HG02759 (cell line): Measurements from ENCODE around the gene SLC25A48.
"Not testable (repeated sequence)": the region's sequence is repeated elsewhere in the genome, so short reads cannot be mapped to it uniquely, and the experiment has no call there.

ENCODE experiments used
- ATAC-seq: cut with Tn5 transposase; IDR thresholded peaks from one replicate; pipeline ENCODE4 v1.9.1; 2021; ENCODE audit warnings: mild to moderate bottlenecking, moderate library complexity; ENCODE audit not compliant: unreplicated experiment

The SLC25A48 gene

DNA sequence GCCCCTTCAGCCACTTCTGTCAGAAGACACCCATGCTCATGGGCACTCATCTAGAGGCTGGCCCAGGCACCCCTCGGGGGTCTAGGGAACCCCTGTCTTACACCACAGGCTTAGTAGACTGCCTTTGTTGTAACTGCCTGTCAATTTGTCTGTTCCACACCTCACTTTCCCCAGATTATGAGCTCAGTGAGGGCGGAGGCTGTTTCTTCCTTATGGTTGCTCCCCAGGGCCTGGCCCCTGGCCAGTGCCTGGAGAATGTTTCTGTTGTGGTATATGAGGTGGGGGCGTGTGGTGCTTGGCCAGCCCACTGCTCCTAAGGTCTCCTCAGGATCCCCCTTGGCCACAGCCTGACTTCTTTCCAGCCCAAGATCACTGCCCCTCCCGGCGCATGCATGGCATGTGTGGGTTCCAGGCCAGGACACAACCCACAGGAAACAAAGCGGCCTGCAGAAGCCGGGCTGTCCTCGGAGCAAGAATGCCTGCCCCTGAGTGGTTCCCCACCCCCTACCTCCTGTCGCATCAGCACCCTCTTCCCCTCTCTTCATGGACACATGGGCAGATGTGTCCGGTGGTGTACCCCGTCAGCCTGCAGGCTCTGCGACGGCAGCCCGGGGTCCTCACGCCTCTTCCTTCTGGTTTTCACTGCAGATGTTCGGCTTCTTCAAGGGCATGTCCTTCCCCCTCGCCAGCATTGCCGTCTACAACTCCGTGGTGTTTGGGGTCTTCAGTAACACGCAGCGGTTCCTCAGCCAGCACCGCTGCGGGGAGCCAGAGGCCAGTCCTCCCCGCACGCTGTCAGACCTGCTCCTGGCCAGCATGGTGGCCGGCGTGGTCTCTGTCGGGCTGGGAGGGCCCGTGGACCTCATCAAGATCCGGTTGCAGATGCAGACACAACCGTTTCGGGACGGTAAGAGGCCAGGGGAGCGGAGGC, 17.7 kb downstream of the SLC25A48 start:
- ATAC-seq: no peak

DNA sequence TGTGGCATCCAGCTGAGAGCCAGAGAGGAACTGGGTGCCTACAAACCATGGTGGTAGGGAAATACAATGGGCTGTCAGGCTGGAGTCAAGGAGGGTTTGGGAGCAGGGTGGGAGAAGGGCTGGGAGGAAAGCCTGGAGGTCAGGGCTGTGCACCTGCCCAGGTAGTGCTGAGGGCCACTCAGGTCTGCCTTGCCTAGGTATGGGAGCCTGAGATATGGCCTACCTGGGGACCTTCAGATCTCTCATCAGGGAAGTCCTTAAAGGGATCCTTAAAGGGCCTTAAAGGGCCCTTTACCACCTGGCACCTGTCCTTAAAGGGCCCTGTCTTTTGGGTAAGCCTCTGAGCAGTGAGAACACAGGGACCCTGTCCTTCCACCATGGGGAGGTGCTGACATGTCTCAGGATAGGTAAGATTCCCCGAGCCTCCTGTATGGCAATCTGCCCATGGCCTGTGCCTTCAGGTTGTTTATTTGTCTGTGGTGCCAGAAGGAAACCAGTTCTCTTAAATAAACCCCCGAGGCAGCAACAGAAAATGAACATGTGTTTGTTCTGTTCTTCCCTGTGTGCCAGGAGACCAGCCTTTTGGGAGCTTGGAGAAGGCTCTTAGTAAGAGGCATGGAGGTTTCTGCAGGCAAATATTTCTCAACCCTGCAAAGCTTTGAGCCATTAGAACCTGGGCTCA, 23.3 kb downstream of the SLC25A48 start:
- no peak for ATAC-seq

- not testable (repeated sequence) for ATAC-seq
Measured at GRCh38 chr5:135859186-135859585, 24.7 kb downstream of the SLC25A48 start.

DNA sequence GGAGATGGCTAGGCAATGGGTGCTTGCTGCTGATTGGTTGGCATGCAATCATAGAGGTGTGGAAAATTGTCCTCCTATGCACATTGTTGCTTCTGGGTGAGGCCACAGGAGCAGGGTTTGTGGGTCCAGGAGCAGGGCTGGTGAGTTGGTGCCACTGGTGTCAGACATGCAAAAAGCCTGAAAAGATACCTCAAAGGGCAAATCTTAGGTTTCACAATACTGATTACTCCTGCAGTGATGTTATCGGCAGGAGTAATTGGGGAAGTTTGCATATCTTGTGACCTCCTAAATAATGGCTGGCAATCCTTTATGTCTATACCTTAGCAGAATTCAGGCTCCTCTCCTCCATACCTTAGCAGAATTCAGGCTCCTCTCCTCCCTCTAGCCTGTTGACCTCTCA, 25.2 kb downstream of the SLC25A48 start:
- ATAC-seq: no peak

GRCh38 chr5:135861641-135862040, 27.2 kb downstream of the SLC25A48 start:
- ATAC-seq: no peak

DNA sequence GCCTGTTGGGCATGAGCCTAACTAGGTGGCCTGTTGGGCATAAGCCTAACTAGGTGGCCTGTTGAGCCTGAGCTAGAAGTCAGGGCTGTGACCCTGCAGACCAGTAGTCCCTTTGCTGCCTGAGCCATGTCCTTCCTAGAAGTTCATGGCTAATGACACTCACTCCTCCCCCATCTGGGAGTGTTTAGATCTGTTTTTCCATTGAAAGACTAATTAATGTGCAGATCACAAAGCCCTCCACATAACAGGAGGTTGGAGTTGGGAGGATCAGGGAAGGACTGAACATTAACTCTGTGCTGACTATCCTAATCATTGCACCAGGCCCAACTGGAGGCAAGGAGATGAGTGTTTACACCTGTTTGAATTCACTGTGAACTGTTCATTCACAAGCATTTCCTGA, 27.6 kb downstream of the SLC25A48 start:
- no peak for ATAC-seq

DNA sequence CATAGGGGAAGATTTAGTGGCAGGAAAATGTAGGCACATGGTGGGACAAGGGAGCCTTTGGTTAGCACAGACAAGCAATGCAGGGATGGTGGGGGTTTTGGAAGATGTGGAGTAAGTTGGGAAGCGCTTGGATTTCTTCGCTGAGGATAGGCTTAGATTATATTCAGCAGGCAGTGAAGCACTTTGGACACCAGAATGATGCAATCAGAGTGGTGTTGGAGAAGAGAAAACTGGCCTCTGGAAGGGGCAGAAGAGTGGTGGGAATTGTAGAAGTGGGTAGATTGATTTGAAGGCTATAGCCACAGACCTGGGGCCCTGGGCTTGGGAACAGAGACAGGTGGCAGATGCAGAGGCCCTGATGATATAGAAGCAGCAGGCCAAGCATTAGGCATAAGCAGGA, 28.3 kb downstream of the SLC25A48 start:
- no peak for ATAC-seq

- ATAC-seq: no peak
Measured at GRCh38 chr5:135864503-135865435, 30.3 kb downstream of the SLC25A48 start.

GRCh38 chr5:135866016-135866415, 31.6 kb downstream of the SLC25A48 start:
- ATAC-seq: no peak

DNA sequence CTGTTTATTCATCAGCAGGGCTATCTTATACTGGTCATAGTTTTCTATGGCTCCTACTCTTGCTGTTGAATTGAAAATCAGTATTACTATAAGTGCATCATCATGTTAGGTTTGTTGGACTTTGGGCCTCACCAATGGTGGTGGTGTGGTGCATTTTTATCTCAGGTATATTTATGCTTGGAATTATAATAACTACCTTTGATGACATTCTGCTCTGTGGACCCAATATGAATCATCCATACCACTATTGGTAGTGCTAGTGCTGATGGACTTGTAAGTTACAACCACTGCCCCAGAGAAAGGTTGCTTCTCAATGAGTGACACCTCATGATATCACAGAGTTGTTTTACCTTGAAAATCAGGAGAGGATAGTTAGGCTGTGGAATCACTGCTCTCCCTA, 33.1 kb downstream of the SLC25A48 start:
- ATAC-seq: no peak

DNA sequence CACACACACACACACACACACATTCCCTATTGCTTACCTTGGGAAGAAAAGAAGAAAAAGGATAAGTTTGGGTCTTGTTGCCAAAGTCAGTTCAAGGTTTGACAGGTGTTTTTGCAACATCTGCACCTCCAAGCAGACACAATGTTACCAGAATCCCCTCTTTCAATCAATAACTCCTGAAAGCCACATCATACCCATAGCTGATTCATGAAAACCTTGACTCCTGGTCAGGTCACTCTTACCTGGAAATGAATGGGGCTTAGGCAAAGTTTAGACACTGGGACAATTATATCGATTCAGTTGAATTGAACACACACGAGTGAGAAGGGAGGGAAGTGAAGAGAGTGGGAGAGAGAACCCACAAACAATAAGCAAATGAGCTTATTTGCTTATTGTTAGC, 34.2 kb downstream of the SLC25A48 start:
- ATAC-seq: no peak

DNA sequence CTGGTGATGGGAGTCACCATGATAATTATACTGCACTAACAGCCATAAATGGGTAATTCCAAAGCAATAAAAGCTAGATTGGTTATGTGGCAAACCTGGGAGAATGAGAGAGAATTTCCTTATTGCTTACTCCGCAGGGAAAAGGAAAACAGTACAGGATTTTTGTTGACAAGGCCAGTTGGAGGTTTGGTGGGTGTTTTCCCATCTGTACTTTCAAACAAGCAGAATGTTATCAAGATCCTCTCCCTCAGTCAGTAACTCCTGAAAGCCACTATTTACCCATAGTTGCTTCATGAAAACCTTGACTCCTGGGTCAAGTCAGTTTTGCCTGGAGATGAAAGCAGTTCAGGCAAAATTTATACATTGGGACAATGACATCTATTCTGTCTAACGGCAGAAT, 34.8 kb downstream of the SLC25A48 start:
- ATAC-seq: no peak

GRCh38 chr5:135869935-135870334, 35.5 kb downstream of the SLC25A48 start:
- no peak for ATAC-seq

GRCh38 chr5:135871268-135871915, 36.9 kb downstream of the SLC25A48 start:
- ATAC-seq: no peak

DNA sequence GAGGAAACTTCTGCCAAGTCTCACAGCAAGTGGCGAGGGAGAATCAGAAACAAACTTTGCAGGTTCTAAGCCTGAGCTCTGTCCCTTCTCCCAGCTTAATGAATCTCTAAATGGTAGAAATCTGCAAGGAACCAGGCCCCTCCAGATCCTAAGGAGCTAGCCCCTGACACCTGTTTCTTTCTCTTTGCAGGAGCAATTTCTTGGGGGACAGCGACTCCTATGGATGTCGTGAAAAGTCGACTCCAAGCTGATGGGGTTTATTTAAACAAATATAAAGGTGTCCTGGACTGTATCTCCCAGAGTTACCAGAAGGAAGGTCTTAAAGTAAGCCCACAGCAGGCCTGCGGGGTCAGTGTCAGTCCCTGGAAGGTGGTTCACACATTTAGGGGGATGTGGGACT, 39.4 kb downstream of the SLC25A48 start:
- ATAC-seq: no peak

GRCh38 chr5:135874461-135874860, 40.0 kb downstream of the SLC25A48 start:
- no peak for ATAC-seq

GRCh38 chr5:135875567-135875966, 41.1 kb downstream of the SLC25A48 start:
- no peak for ATAC-seq

DNA sequence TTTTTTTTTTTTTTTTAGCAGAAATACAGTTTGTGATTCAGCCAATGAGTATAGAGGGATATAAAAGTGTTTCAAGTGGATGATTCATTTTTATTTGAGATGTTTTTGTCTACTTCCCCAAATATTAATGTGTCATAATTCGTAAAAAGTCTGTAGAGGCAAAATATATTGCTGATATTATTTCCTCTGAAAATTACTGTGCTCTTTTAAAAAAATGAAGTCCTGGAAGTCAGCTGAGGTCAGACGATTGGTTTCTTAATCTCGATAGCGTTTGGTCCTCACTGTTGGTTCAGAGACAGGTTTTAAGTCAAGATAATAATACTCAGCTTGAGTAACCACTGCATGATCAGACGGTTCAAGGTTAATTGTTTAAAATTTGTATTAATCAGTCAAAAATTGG, 41.7 kb downstream of the SLC25A48 start:
- no peak for ATAC-seq

DNA sequence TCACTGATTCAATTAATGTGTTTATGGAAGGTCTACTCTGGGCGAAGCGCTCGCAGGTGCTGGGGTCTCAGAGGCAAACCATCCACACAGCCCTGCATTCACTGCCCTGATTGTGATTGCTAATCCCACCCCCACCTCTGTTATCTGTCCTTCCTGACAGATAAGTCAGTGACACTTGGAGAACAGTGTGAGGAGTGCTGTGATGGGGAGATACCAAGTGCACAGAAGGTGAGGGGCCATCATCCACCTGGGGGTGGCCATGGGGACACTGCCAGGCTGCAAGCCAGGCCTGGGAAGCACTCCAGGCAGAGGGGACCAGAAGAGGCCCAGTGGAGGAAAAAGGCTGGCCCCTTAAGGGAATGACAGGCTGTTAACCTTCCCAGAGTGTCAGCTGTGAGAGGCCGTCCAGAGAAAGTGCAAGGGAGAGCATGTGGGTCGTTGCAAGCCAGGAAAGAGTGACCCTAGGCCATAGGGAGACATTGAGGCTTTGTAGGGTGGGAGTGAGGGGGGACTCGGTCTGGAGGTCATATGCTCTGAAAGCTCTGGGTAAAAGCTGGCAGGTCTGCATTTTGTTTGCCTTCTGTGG, 43.2 kb downstream of the SLC25A48 start:
- ATAC-seq: no peak

GRCh38 chr5:135878156-135878620, 43.7 kb downstream of the SLC25A48 start:
- no peak for ATAC-seq
